Endometrial microvascular endothelial cells (primary cell): ENCODE data around the gene RMND5A. TPM values are rescaled to one million over a fixed set of nuclear protein-coding genes. Genes with fewer than 3 reads are reported as not detected.

Source experiments
- in situ Hi-C: cut with HindIII; loops from 2 replicates; pipeline ENCODE4 v1.10.0; 2017; ENCODE audit warnings: low sequenced_read_pairs, low pct_unique_long_range_greater_than_20kb; ENCODE audit errors: inconsistent ontology term
- total RNA-seq: library from RNA; depleted of rRNA; stranded (reverse); fragments of >200 nt; gene quantifications from one replicate; pipeline ENCODE4 v1.2.3, GENCODE V29; 2015; ENCODE audit errors: inconsistent ontology term

The RMND5A gene
- total RNA-seq, 1 donor from 2014 or later, result 26.0 TPM

DNA sequence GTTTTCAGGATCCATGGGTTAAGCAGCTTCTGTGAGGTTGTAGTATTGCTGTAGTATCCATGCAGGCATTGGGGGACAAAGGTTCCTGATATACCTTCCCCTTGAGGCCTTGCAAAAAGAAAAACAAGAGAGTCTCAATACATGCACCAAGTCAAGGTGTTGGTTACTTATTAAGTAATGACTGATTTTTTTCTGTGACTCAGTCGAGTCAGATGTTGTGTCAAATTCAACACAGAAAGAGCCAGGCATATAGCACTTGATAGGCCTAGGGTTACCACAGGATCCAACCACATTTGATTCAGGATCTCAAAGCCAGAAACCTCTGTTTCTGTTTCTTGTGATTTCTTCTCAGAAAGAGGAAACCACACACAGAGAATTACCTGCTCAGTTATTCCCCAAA is 95.5 kb downstream of the RMND5A start:
- in situ Hi-C loops, result no loop called here

DNA sequence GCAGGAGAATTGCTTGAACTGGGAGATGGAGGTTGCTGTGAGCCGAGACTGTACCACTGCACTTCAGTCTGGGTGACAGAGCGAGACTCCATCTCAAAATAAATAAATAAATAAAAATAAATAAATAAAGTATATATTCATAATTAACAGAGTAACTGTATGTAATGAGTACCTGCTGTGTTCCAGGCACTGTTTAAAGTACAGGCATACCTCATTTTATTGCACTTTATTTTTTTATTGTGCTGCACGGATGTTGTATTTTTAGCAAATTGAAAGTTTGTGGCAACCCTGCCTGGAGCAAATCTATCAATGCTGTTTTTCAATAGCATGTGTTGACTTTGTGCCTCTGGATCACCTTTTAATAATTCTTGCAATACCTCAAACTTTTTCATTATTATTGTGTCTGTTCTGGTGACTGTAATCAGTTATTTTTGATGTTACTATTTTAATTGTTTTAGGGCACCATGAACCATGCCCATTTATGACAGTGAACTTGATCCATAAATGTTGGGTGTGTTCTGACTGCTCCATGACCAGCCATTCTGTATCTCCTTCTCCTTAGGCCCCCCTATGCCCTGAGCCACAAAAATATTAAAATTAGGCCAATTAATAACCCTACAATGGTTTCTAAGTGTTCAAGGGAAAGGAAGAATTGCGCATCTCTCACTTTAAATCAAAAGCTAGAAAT is 98.2 kb downstream of the RMND5A start:
- in situ Hi-C loops, result no loop called here

DNA sequence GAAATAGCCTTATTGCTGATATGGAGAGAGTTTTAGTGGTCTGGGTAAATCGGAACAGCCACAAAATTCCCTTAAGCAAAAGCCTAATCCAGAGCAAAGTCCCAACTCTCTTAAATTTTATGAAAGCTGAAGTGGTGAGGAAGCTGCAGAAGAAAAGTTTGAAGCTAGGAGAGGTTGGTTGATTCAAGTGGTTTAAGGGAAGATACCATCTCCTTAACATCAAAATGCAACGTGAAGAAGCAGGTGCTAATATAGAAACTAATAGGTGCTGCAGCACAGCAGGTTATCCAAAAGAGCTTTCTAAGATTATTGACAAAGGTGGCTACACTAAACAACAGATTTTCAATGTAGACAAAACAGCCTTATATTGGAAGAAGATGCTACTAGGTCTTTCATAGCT is 98.9 kb downstream of the RMND5A start:
- in situ Hi-C loops, result no loop called here

DNA sequence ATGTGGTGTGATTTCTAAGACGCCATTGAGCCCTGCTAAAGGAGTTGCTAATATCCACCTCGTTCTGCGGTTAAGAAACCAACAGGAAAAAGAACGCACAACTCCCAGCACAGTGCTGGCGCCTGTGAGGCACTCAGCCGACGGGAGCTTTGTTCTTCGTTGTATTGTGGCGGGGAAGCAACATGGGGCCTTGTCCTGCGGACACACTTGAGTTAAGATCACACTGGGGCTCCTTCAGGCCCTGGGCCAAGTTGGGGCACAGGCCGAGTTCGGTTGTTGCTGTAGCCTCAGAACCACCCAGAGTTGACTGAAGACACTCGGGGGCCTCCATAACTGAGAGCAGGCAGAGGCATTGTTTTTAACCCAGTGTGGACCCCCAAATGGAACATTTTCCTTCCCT is 101.2 kb downstream of the RMND5A start:
- in situ Hi-C loops, result no loop called here

- in situ Hi-C loops, result no loop called here
Measured at GRCh38 chr2:86821842-86822241, 101.8 kb downstream of the RMND5A start.

GRCh38 chr2:86822668-86823345 is 102.7 kb downstream of the RMND5A start:
- in situ Hi-C loops, result no loop called here

DNA sequence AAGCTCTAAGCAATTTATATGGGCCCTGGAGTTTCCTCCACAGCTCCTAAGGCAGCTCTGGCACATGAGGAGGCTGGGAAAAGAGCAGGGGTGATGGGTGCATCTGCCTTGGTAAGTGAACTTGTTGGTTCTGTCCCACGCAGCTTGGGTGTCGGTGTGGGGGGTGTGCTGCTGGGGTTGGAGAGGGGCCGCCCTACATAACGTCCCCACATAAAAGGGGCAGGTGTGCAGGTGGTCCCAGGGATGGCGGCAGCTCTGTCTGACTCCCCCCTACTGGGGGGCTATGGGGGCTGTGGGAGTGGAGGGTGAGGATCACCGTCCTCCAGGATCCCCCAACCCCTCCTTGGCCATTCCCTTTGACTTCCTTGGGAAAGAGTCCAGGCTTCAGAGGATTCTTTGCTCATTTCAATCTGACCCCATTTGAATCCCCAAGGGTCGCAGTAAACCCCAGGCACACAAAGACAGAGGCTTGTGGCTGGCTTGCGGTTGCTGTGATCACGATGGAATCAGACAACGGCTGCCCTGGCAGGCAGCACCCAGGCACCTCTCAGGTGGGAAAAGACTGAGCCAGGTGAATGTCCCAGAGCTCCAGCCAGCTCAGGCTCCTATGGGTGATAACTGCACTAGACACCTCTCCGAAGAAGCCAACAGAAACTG is 105.1 kb downstream of the RMND5A start:
- in situ Hi-C loops, result no loop called here

DNA sequence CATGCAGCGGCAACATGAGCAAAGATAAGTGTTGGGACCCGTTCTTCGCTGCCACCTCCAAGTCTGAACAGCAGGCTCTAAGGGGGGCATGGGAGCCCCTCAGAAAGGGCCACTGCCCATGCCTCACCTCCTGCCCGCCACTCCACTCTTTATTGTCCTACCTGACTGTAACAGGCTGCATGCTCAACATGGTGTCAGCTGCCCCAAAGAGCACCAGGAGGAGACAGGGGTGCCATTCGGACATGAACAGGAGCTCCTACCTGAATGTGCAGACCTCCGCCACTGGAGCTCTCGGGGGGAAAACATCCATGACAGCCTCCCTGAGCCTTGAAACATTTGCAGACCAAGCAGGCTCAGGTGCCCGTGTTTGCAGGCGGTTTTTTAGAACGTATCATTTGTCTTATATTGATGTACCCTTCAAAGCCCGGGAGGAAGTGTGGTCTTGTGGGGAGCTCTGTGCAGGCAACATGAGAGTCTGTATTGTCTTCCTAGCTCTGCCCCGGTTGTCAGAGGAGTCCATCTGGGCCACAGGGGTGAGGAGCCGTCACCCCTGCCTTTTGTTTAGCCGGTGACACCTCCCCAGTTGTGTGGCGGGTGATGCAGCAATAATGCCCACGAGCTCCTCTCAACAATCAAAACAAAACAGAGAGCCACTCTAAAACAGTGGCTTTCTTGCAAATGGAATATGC is 105.7 kb downstream of the RMND5A start:
- in situ Hi-C loops, result no loop called here

- in situ Hi-C loops, result no loop called here
Measured at GRCh38 chr2:86826951-86827350, 106.9 kb downstream of the RMND5A start.

Other genes starting within 250 kb of the RMND5A start
- gene CHMP3, start 156.8 kb upstream of the RMND5A start, total RNA-seq, result 41.5 TPM
- gene RNF103, start 96.4 kb upstream of the RMND5A start, total RNA-seq, result 16.9 TPM
- not detected for gene CD8A, start 70.6 kb downstream of the RMND5A start, total RNA-seq
- not detected for gene CD8B, start 141.6 kb downstream of the RMND5A start, total RNA-seq
- 0.46 TPM for gene RGPD1, start 221.8 kb downstream of the RMND5A start, total RNA-seq